HepG2 (cell line): ENCODE results near the gene DQX1. TPM values are rescaled to one million over a fixed set of nuclear protein-coding genes. Genes with fewer than 3 reads are reported as not detected.

Source experiments
- ARNTL ChIP-seq: sonication (generic); formaldehyde crosslinking; IDR thresholded peaks from 2 replicates; pipeline ENCODE4 v1.4.0; 2020; ENCODE audit warnings: mild to moderate bottlenecking, missing genetic modification reagents
- ATF5 ChIP-seq: sonication (generic); formaldehyde crosslinking; IDR thresholded peaks from 2 replicates; pipeline ENCODE4 v1.4.0; 2020; ENCODE audit warnings: mild to moderate bottlenecking, low read depth, missing genetic modification reagents
- CEBPG ChIP-seq: IDR thresholded peaks from 2 replicates; pipeline ENCODE4 v1.6.1; 2016
- ELK4 ChIP-seq: sonication (generic); formaldehyde crosslinking; IDR thresholded peaks from 2 replicates; pipeline ENCODE4 v1.9.0; 2021; ENCODE audit warnings: missing genetic modification reagents, borderline replicate concordance
- FOXA3 ChIP-seq: IDR thresholded peaks from 2 replicates; pipeline ENCODE4 v1.6.1; 2016; ENCODE audit warnings: missing genetic modification reagents, missing compliant biosample characterization
- GATAD1 ChIP-seq: IDR thresholded peaks from 2 replicates; pipeline ENCODE4 v1.6.1; 2016; ENCODE audit warnings: missing genetic modification reagents, missing compliant biosample characterization
- JUND ChIP-seq: sonication (generic); formaldehyde crosslinking; IDR thresholded peaks from 2 replicates; pipeline ENCODE4 v1.8.0; 2022; ENCODE audit warnings: mild to moderate bottlenecking, missing genetic modification reagents
- MEF2D ChIP-seq: sonication (generic); formaldehyde crosslinking; IDR thresholded peaks from 2 replicates; pipeline ENCODE4 v1.5.1; 2020; ENCODE audit warnings: mild to moderate bottlenecking, missing genetic modification reagents
- NFIB ChIP-seq: sonication (generic); formaldehyde crosslinking; IDR thresholded peaks from 2 replicates; pipeline ENCODE4 v1.9.0; 2021; ENCODE audit warnings: missing genetic modification reagents, mild to moderate bottlenecking, borderline replicate concordance
- NR1H2 ChIP-seq: sonication (generic); formaldehyde crosslinking; IDR thresholded peaks from 2 replicates; pipeline ENCODE4 v1.8.1; 2022; ENCODE audit warnings: low read depth, missing genetic modification reagents, borderline replicate concordance
- SIX1 ChIP-seq: sonication (generic); formaldehyde crosslinking; IDR thresholded peaks from 2 replicates; pipeline ENCODE4 v1.4.0; 2020; ENCODE audit warnings: missing genetic modification reagents, borderline replicate concordance
- TCF7 ChIP-seq: sonication (generic); IDR thresholded peaks from 2 replicates; pipeline ENCODE4 v1.6.1; 2016; ENCODE audit warnings: antibody characterized with exemption, low read depth
- TP53 ChIP-seq: sonication (generic); formaldehyde crosslinking; conservative IDR thresholded peaks from 2 replicates; pipeline ENCODE4 v1.4.0; 2020; ENCODE audit warnings: missing genetic modification reagents
- ZBTB21 ChIP-seq: sonication (generic); formaldehyde crosslinking; IDR thresholded peaks from 2 replicates; pipeline ENCODE4 v1.4.0; 2020; ENCODE audit warnings: missing genetic modification reagents
- ZBTB38 ChIP-seq: sonication (generic); formaldehyde crosslinking; IDR thresholded peaks from 2 replicates; pipeline ENCODE4 v1.5.1; 2020; ENCODE audit warnings: mild to moderate bottlenecking, missing genetic modification reagents
- ZNF121 ChIP-seq: sonication (generic); formaldehyde crosslinking; IDR thresholded peaks from 2 replicates; pipeline ENCODE4 v1.5.0; 2020; ENCODE audit warnings: mild to moderate bottlenecking, missing genetic modification reagents
- ZNF333 ChIP-seq: sonication (generic); formaldehyde crosslinking; IDR thresholded peaks from 2 replicates; pipeline ENCODE4 v1.4.0; 2020; ENCODE audit warnings: mild to moderate bottlenecking, missing genetic modification reagents, borderline replicate concordance
- ZNF451 ChIP-seq: sonication (generic); formaldehyde crosslinking; IDR thresholded peaks from 2 replicates; pipeline ENCODE4 v1.5.0; 2020; ENCODE audit warnings: mild to moderate bottlenecking, missing genetic modification reagents
- ZNF552 ChIP-seq: sonication (generic); formaldehyde crosslinking; IDR thresholded peaks from 2 replicates; pipeline ENCODE4 v1.9.0; 2022; ENCODE audit warnings: missing genetic modification reagents, mild to moderate bottlenecking, borderline replicate concordance
- ZNF597 ChIP-seq: sonication (generic); formaldehyde crosslinking; IDR thresholded peaks from 2 replicates; pipeline ENCODE4 v1.5.0; 2020; ENCODE audit warnings: missing genetic modification reagents
- ZNF7 ChIP-seq: IDR thresholded peaks from 2 replicates; pipeline ENCODE4 v1.6.1; 2016; ENCODE audit warnings: missing biosample characterization, missing genetic modification reagents
- ZNF883 ChIP-seq: sonication (generic); formaldehyde crosslinking; IDR thresholded peaks from 2 replicates; pipeline ENCODE4 v1.5.1; 2020; ENCODE audit warnings: mild to moderate bottlenecking, missing genetic modification reagents; ENCODE audit errors: not compliant biosample characterization
- polyA plus RNA-seq, 8 experiments: library from polyadenylated mRNA; depleted of rRNA in 3 of 8; stranded (reverse) in 7 of 8; unstranded in 1 of 8; fragments of >200 nt; fragmentation: Illumina TruSeq in 4 of 8; extraction: Trizol in 4 of 8; gene quantifications; 2 replicates each; pipeline versions ENCODE4 v1.2.1 to v1.2.3, GENCODE V29; 2011 to 2016; ENCODE audit warnings: low read depth in 4 of 8, missing spikeins in 1 of 8, mixed read lengths in 1 of 8; ENCODE audit not compliant: insufficient read depth in 1 of 8
- total RNA-seq, 5 experiments: library from RNA; depleted of rRNA; stranded (reverse); fragments of >200 nt; fragmentation: Illumina TruSeq; extraction: Trizol; gene quantifications; 2 replicates each; pipeline ENCODE4 v1.2.3, GENCODE V29; 2016; ENCODE audit warnings: low read depth in 1 of 5
- TF ChIP-seq, protein P1 (sequence below): sonication (generic); formaldehyde crosslinking; conservative IDR thresholded peaks from 2 replicates; pipeline ENCODE4 v1.4.0; 2020; ENCODE audit warnings: missing genetic modification reagents
- TF ChIP-seq, protein P2 (sequence below): sonication (generic); formaldehyde crosslinking; conservative IDR thresholded peaks from 2 replicates; pipeline ENCODE4 v1.8.0; 2022; ENCODE audit warnings: missing genetic modification reagents

DQX1 gene
- total and polyA plus RNA-seq, 2 of the 13 experiments (the other 11 are each of a cell fraction or from before 2014, with no cell fraction given), result 27.6 to 89.8 TPM

GRCh38 chr2:74497777-74498499 is 28.1 kb downstream of the DQX1 start (continued):
- TF ChIP-seq MEF2D (CRISPR knock-in tag), result 0 out of 2 replicates have a peak, but pooled peaks have one; percentile 22
- TF ChIP-seq NFIB, result 0 out of 2 replicates have a peak, but pooled peaks have one; percentile 34
- TF ChIP-seq ATF5 (CRISPR knock-in tag), result no peak
- TF ChIP-seq NR1H2 (CRISPR knock-in tag), result no peak
- no peak for TF ChIP-seq ZNF121 (CRISPR knock-in tag)
- no peak for TF ChIP-seq CEBPG (CRISPR knock-in tag)
- TF ChIP-seq ZNF883, result no peak
- TF ChIP-seq FOXA3 (CRISPR knock-in tag), result no peak
- no peak for TF ChIP-seq ZBTB21 (CRISPR knock-in tag)
- TF ChIP-seq ZNF451, result no peak
- no peak for TF ChIP-seq ZNF597 (CRISPR knock-in tag)
- TF ChIP-seq, protein P1, sequence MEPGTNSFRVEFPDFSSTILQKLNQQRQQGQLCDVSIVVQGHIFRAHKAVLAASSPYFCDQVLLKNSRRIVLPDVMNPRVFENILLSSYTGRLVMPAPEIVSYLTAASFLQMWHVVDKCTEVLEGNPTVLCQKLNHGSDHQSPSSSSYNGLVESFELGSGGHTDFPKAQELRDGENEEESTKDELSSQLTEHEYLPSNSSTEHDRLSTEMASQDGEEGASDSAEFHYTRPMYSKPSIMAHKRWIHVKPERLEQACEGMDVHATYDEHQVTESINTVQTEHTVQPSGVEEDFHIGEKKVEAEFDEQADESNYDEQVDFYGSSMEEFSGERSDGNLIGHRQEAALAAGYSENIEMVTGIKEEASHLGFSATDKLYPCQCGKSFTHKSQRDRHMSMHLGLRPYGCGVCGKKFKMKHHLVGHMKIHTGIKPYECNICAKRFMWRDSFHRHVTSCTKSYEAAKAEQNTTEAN (CRISPR knock-in tag), result no peak
- peak; percentile 83; the same call in 1 of the 2 replicates for TF ChIP-seq ZBTB38 (CRISPR knock-in tag)
- no peak for TF ChIP-seq ELK4 (CRISPR knock-in tag)
- TF ChIP-seq ARNTL (CRISPR knock-in tag), result no peak
- no peak for TF ChIP-seq TP53
- TF ChIP-seq JUND, result no peak
- no peak for TF ChIP-seq ZNF7 (CRISPR knock-in tag)
- no peak for TF ChIP-seq SIX1 (CRISPR knock-in tag)
- no peak for TF ChIP-seq ZNF333 (CRISPR knock-in tag)
- no peak for TF ChIP-seq GATAD1 (CRISPR knock-in tag)
- no peak for TF ChIP-seq TCF7
- TF ChIP-seq, protein P2, sequence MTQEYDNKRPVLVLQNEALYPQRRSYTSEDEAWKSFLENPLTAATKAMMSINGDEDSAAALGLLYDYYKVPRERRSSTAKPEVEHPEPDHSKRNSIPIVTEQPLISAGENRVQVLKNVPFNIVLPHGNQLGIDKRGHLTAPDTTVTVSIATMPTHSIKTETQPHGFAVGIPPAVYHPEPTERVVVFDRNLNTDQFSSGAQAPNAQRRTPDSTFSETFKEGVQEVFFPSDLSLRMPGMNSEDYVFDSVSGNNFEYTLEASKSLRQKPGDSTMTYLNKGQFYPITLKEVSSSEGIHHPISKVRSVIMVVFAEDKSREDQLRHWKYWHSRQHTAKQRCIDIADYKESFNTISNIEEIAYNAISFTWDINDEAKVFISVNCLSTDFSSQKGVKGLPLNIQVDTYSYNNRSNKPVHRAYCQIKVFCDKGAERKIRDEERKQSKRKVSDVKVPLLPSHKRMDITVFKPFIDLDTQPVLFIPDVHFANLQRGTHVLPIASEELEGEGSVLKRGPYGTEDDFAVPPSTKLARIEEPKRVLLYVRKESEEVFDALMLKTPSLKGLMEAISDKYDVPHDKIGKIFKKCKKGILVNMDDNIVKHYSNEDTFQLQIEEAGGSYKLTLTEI, result no peak
- TF ChIP-seq ZNF552 (CRISPR knock-in tag), result no peak
